ENCODE results near the gene POLR2C. TPM values are rescaled to one million over a fixed set of nuclear protein-coding genes. Genes with fewer than 3 reads are reported as not detected.

Gene POLR2C
- total and polyA plus RNA-seq, 2 of the 13 experiments (the other 11 are each of a cell fraction or from before 2014, with no cell fraction given), result 104 to 216 TPM

DNA sequence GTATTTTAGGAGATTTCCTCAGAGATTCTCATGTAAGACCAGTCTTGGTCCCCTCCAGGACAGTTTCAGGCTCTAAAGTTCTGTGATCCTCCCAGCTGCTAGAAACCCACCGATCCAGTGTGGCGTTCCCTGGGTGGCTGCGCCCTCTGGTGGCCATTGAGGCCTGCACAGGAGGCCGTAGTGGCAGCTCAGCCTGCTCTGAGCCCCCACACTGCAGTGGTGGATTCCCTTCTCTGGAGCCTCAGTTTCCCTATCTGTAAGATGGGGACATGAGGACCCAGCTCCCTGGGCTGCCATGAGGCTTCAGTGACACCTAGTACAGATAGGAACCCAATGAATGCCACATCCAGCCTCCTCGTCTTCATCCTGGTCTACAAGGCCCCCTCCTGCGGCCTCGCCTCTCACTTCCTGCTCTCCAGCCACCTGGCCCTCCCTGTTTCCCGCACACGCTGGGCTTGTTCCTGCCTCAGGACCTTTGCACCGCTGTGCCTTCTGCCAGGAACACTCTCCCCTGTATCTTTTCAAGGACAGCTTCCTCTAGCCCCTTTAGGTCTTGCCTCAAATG lies 57.4 kb downstream of the POLR2C start (continued):
- TF ChIP-seq, protein P1, sequence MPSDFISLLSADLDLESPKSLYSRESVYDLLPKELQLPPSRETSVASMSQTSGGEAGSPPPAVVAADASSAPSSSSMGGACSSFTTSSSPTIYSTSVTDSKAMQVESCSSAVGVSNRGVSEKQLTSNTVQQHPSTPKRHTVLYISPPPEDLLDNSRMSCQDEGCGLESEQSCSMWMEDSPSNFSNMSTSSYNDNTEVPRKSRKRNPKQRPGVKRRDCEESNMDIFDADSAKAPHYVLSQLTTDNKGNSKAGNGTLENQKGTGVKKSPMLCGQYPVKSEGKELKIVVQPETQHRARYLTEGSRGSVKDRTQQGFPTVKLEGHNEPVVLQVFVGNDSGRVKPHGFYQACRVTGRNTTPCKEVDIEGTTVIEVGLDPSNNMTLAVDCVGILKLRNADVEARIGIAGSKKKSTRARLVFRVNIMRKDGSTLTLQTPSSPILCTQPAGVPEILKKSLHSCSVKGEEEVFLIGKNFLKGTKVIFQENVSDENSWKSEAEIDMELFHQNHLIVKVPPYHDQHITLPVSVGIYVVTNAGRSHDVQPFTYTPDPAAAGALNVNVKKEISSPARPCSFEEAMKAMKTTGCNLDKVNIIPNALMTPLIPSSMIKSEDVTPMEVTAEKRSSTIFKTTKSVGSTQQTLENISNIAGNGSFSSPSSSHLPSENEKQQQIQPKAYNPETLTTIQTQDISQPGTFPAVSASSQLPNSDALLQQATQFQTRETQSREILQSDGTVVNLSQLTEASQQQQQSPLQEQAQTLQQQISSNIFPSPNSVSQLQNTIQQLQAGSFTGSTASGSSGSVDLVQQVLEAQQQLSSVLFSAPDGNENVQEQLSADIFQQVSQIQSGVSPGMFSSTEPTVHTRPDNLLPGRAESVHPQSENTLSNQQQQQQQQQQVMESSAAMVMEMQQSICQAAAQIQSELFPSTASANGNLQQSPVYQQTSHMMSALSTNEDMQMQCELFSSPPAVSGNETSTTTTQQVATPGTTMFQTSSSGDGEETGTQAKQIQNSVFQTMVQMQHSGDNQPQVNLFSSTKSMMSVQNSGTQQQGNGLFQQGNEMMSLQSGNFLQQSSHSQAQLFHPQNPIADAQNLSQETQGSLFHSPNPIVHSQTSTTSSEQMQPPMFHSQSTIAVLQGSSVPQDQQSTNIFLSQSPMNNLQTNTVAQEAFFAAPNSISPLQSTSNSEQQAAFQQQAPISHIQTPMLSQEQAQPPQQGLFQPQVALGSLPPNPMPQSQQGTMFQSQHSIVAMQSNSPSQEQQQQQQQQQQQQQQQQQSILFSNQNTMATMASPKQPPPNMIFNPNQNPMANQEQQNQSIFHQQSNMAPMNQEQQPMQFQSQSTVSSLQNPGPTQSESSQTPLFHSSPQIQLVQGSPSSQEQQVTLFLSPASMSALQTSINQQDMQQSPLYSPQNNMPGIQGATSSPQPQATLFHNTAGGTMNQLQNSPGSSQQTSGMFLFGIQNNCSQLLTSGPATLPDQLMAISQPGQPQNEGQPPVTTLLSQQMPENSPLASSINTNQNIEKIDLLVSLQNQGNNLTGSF (CRISPR knock-in tag; IDR thresholded peaks at IDR 0.05), result peak; percentile 68; the same call in 1 of the 2 replicates
- TF ChIP-seq ZNF34 (CRISPR knock-in tag; IDR thresholded peaks at IDR 0.05; ENCODE audit: borderline replicate concordance), result no peak
- TF ChIP-seq ZNF609 (CRISPR knock-in tag; IDR thresholded peaks at IDR 0.05; ENCODE audit: borderline replicate concordance), result no peak
- TF ChIP-seq ZNF484 (CRISPR knock-in tag; IDR thresholded peaks at IDR 0.05; ENCODE audit: borderline replicate concordance, low read depth), result no peak
- TF ChIP-seq GMEB2 (CRISPR knock-in tag; IDR thresholded peaks at IDR 0.05; ENCODE audit: low read depth), result no peak
- no peak for TF ChIP-seq ZNF160 (CRISPR knock-in tag; IDR thresholded peaks at IDR 0.05)
- TF ChIP-seq MAFF (IDR thresholded peaks at IDR 0.05; ENCODE audit: low read depth, low read length), result no peak
- TF ChIP-seq, protein P2, sequence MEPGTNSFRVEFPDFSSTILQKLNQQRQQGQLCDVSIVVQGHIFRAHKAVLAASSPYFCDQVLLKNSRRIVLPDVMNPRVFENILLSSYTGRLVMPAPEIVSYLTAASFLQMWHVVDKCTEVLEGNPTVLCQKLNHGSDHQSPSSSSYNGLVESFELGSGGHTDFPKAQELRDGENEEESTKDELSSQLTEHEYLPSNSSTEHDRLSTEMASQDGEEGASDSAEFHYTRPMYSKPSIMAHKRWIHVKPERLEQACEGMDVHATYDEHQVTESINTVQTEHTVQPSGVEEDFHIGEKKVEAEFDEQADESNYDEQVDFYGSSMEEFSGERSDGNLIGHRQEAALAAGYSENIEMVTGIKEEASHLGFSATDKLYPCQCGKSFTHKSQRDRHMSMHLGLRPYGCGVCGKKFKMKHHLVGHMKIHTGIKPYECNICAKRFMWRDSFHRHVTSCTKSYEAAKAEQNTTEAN (CRISPR knock-in tag; conservative IDR thresholded peaks at IDR 0.05), result no peak
- peak; percentile 74; the same call in 1 of the 2 replicates for TF ChIP-seq ZNF619 (CRISPR knock-in tag; IDR thresholded peaks at IDR 0.05)
- no peak for TF ChIP-seq HHEX (CRISPR knock-in tag; IDR thresholded peaks at IDR 0.05)
- no peak for TF ChIP-seq PRPF4 (IDR thresholded peaks at IDR 0.05; ENCODE audit: low read depth, low read length, poor library complexity, severe bottlenecking)
- no peak for TF ChIP-seq IKZF4 (CRISPR knock-in tag; IDR thresholded peaks at IDR 0.05; ENCODE audit: borderline replicate concordance, low read depth, not compliant biosample characterization)
- TF ChIP-seq HIC2 (CRISPR knock-in tag; IDR thresholded peaks at IDR 0.05; ENCODE audit: low read depth), result no peak
